Sigmoid colon (tissue), 4 donors: ENCODE data around the gene IFNAR2.

Experiments
- CTCF ChIP-seq, 4 experiments: fragments of 450-650 bp in 3 of 4; fragments of 200-600 bp in 1 of 4; IDR thresholded peaks; one replicate each; pipeline ENCODE4 v1.5.1; 2016 to 2019; ENCODE audit warnings: antibody characterized with exemption in 4 of 4, mild to moderate bottlenecking in 3 of 4, moderate library complexity in 2 of 4
- EP300 ChIP-seq, 4 donors: sonication (generic); formaldehyde crosslinking; IDR thresholded peaks; one replicate each; pipeline ENCODE4 v1.6.1; 2017; ENCODE audit warnings: antibody characterized with exemption in 4 of 4
- POLR2A ChIP-seq, 2 donors: fragments of 450-650 bp; IDR thresholded peaks; one replicate each; pipeline ENCODE4 v1.6.1; 2016; ENCODE audit warnings: antibody characterized with exemption in 2 of 2, mild to moderate bottlenecking in 2 of 2, moderate library complexity in 2 of 2
- POLR2AphosphoS5 ChIP-seq, 4 donors: sonication (generic); formaldehyde crosslinking; IDR thresholded peaks; one replicate each; pipeline ENCODE4 v1.6.1; 2017; ENCODE audit warnings: antibody characterized with exemption in 4 of 4

- no peak for TF ChIP-seq CTCF (IDR thresholded peaks at IDR 0.05)
- TF ChIP-seq POLR2A (IDR thresholded peaks at IDR 0.05), result no peak
- no peak for TF ChIP-seq POLR2AphosphoS5 (IDR thresholded peaks at IDR 0.05)
- TF ChIP-seq EP300 (IDR thresholded peaks at IDR 0.05), result no peak
Observed at GRCh38 chr21:33273044-33273443, 43.3 kb downstream of the IFNAR2 start.
